ENCODE results near the gene ILF3.

GRCh38 chr19:10670876-10671804 is 17.0 kb downstream of the ILF3 start:
- TF ChIP-seq YY1 (IDR thresholded peaks at IDR 0.05; ENCODE audit: insufficient read depth, insufficient read length) (no peak), SUZ12 (IDR thresholded peaks at IDR 0.05; ENCODE audit: extremely low read depth, insufficient read depth, insufficient read length) (no peak)

Data from NT2/D1 (cell line).